K562 (cell line): ENCODE measurements around the gene ZBTB8A.
A peak's percentile ranks its signal among the peaks of the same experiment; 100 is the strongest.

Source experiments
- CTCF ChIP-seq, 3 experiments: IDR thresholded peaks in 2 of 3; conservative IDR thresholded peaks in 1 of 3; 2 replicates each; pipeline ENCODE4 v1.5.1; 2011 to 2012; ENCODE audit warnings: low read length in 3 of 3, mild to moderate bottlenecking in 3 of 3, control low read depth in 2 of 3, improper control_type of control experiment in 1 of 3, inconsistent platforms in 1 of 3, low read depth in 1 of 3, mixed read lengths in 1 of 3, moderate library complexity in 1 of 3; ENCODE audit not compliant: insufficient read depth in 2 of 3
- JUN ChIP-seq, 2 experiments: sonication (generic) in 1 of 2; formaldehyde crosslinking in 1 of 2; IDR thresholded peaks; 2 replicates each; pipeline versions ENCODE4 v1.6.1 to v1.8.0; 2012 to 2022; ENCODE audit warnings: borderline replicate concordance in 2 of 2, mild to moderate bottlenecking in 2 of 2, improper control_type of control experiment in 1 of 2, low read depth in 1 of 2, low read length in 1 of 2, missing genetic modification reagents in 1 of 2
- MAFF ChIP-seq: IDR thresholded peaks from 2 replicates; pipeline ENCODE4 v1.6.1; 2012; ENCODE audit warnings: low read length, improper control_type of control experiment
- NCOA4 ChIP-seq: fragments of 450-650 bp; IDR thresholded peaks from 2 replicates; pipeline ENCODE4 v1.6.1; 2018; ENCODE audit warnings: mild to moderate bottlenecking; ENCODE audit not compliant: partially characterized antibody
- POLR2A ChIP-seq: fragments of 450-650 bp; conservative IDR thresholded peaks from 2 replicates; pipeline ENCODE4 v1.6.1; 2016
- SAFB ChIP-seq: fragments of 200-400 bp; formaldehyde crosslinking; IDR thresholded peaks from 2 replicates; pipeline ENCODE4 v1.6.1; 2017; ENCODE audit warnings: low read depth, low read length, borderline replicate concordance
- SMAD2 ChIP-seq: fragments of 150-350 bp; IDR thresholded peaks from 2 replicates; pipeline ENCODE4 v1.6.1; 2014; ENCODE audit warnings: low read depth, mild to moderate bottlenecking, low read length
- ZNF282 ChIP-seq: sonication (generic); formaldehyde crosslinking; IDR thresholded peaks from 2 replicates; pipeline ENCODE4 v1.8.1; 2023; ENCODE audit warnings: missing genetic modification reagents
- TF ChIP-seq, protein P1 (sequence below): sonication (generic); formaldehyde crosslinking; IDR thresholded peaks from 2 replicates; pipeline ENCODE4 v1.8.1; 2023; ENCODE audit warnings: mild to moderate bottlenecking, missing genetic modification reagents, moderate library complexity

DNA sequence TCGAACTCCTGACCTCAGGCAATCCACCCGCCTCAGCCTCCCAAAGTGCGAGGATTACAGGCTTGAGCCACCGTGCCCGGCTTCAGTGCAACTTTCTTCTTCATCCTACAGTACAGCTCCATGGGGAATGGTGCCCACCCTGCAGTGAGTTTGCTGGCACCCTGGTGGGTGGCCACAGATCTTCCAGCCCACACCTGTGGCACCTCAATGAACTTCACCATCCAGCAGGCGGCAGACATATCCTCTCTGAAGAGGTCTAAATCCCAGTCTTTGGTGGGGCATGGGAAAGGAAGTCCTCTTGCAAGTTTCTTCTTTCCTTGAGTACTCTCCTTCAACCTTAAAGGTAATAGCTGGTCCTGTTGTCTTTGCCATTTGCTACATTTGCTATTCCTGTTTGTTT is 18.1 kb upstream of the ZBTB8A start:
- no peak for TF ChIP-seq MAFF
- no peak for TF ChIP-seq NCOA4
- no peak for TF ChIP-seq JUN (IDR thresholded peaks at IDR 0.05; ENCODE audit: borderline replicate concordance, low read depth, low read length)
- TF ChIP-seq JUN (CRISPR knock-in tag; IDR thresholded peaks at IDR 0.05; ENCODE audit: borderline replicate concordance): no peak
- TF ChIP-seq CTCF (IDR thresholded peaks at IDR 0.05 in 2 of 3, conservative IDR thresholded peaks at IDR 0.05 in 1 of 3; ENCODE audit: insufficient read depth in 2 of 3, low read depth in 1 of 3, low read length in 3 of 3): peak in 2 of 3 experiments; percentile 27 to 40; a peak in 3 of 6 replicates
- no peak for TF ChIP-seq SMAD2
- TF ChIP-seq, protein P1, sequence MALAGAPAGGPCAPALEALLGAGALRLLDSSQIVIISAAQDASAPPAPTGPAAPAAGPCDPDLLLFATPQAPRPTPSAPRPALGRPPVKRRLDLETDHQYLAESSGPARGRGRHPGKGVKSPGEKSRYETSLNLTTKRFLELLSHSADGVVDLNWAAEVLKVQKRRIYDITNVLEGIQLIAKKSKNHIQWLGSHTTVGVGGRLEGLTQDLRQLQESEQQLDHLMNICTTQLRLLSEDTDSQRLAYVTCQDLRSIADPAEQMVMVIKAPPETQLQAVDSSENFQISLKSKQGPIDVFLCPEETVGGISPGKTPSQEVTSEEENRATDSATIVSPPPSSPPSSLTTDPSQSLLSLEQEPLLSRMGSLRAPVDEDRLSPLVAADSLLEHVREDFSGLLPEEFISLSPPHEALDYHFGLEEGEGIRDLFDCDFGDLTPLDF: no peak
- TF ChIP-seq SAFB: no peak
- TF ChIP-seq POLR2A: no peak
- no peak for TF ChIP-seq ZNF282
